K562 (cell line): ENCODE measurements around the gene FRYL. TPM values are rescaled to one million over a fixed set of nuclear protein-coding genes. Genes with fewer than 3 reads are reported as not detected.

Source experiments
- C11orf30 ChIP-seq: fragments of 450-650 bp; IDR thresholded peaks from 2 replicates; pipeline ENCODE4 v1.6.1; 2016; ENCODE audit warnings: low read depth, mild to moderate bottlenecking
- CCNT2 ChIP-seq: IDR thresholded peaks from 2 replicates; pipeline ENCODE4 v1.6.1; 2011; ENCODE audit warnings: borderline replicate concordance, low read depth, mild to moderate bottlenecking, moderate library complexity, mixed read lengths, low read length; ENCODE audit not compliant: insufficient read length; ENCODE audit errors: extremely low read depth
- CHD1 ChIP-seq: fragments of 200-600 bp; sonication (generic); IDR thresholded peaks from one replicate; pipeline ENCODE4 v1.6.1; 2012; ENCODE audit warnings: mild to moderate bottlenecking, moderate library complexity, low read length, inconsistent platforms
- CSDE1 ChIP-seq, 2 experiments: fragments of 450-650 bp; IDR thresholded peaks; 2 replicates each; pipeline ENCODE4 v1.6.1; 2016; ENCODE audit warnings: mild to moderate bottlenecking in 1 of 2
- CXXC5 ChIP-seq: fragments of 250-450 bp; sonication (Bioruptor Pico); IDR thresholded peaks from 2 replicates; pipeline ENCODE4 v1.8.0; 2022; ENCODE audit warnings: inconsistent platforms, mild to moderate bottlenecking, moderate library complexity
- DPF2 ChIP-seq: fragments of 450-650 bp; IDR thresholded peaks from 2 replicates; pipeline ENCODE4 v1.6.1; 2016
- E2F3 ChIP-seq: fragments of 250-450 bp; sonication (Bioruptor Pico); IDR thresholded peaks from 2 replicates; pipeline ENCODE4 v1.4.0; 2020; ENCODE audit warnings: mild to moderate bottlenecking
- ELF4 ChIP-seq: fragments of 450-650 bp; formaldehyde crosslinking; IDR thresholded peaks from 2 replicates; pipeline ENCODE4 v1.4.0; 2022; ENCODE audit warnings: missing genetic modification characterization
- FOXK1 ChIP-seq: sonication (generic); formaldehyde crosslinking; IDR thresholded peaks from 2 replicates; pipeline ENCODE4 v1.8.0; 2022; ENCODE audit warnings: missing genetic modification reagents, mild to moderate bottlenecking, borderline replicate concordance
- FOXO4 ChIP-seq: fragments of 450-650 bp; formaldehyde crosslinking; IDR thresholded peaks from 2 replicates; pipeline ENCODE4 v1.4.0; 2020; ENCODE audit warnings: mild to moderate bottlenecking, moderate library complexity
- NFE2L1 ChIP-seq: fragments of 450-650 bp; IDR thresholded peaks from 2 replicates; pipeline ENCODE4 v1.6.1; 2016; ENCODE audit warnings: missing genetic modification characterization, low read depth, mild to moderate bottlenecking, missing compliant biosample characterization, moderate library complexity, borderline replicate concordance
- NR1H2 ChIP-seq: sonication (generic); formaldehyde crosslinking; IDR thresholded peaks from 2 replicates; pipeline ENCODE4 v1.4.0; 2020; ENCODE audit warnings: mild to moderate bottlenecking, missing genetic modification reagents
- NRF1 ChIP-seq, 2 experiments: fragments of 450-650 bp; IDR thresholded peaks in 1 of 2; conservative IDR thresholded peaks in 1 of 2; 2 replicates each; pipeline ENCODE4 v1.6.1; 2014; ENCODE audit warnings: mild to moderate bottlenecking in 2 of 2
- NUFIP1 ChIP-seq: fragments of 450-650 bp; IDR thresholded peaks from 2 replicates; pipeline ENCODE4 v1.6.1; 2018; ENCODE audit not compliant: partially characterized antibody
- PHB2 ChIP-seq: fragments of 450-650 bp; IDR thresholded peaks from 2 replicates; pipeline ENCODE4 v1.6.1; 2017; ENCODE audit warnings: low read depth
- RAD51 ChIP-seq: fragments of 450-650 bp; IDR thresholded peaks from 2 replicates; pipeline ENCODE4 v1.7.1; 2016; ENCODE audit warnings: low read depth, mild to moderate bottlenecking, borderline replicate concordance
- SIN3A ChIP-seq, 2 experiments: fragments of 150-350 bp in 1 of 2; IDR thresholded peaks; 2 replicates each; pipeline ENCODE4 v1.6.1; 2011 to 2016; ENCODE audit warnings: borderline replicate concordance in 2 of 2, low read depth in 2 of 2, low read length in 2 of 2, mild to moderate bottlenecking in 2 of 2, moderate library complexity in 2 of 2; ENCODE audit not compliant: control insufficient read depth in 1 of 2
- SRSF9 ChIP-seq: fragments of 200-400 bp; formaldehyde crosslinking; IDR thresholded peaks from 2 replicates; pipeline ENCODE4 v1.6.1; 2017; ENCODE audit warnings: low read depth, low read length, borderline replicate concordance
- TARDBP ChIP-seq: fragments of 450-650 bp; IDR thresholded peaks from 2 replicates; pipeline ENCODE4 v1.6.1; 2016
- ZNF277 ChIP-seq: fragments of 250-450 bp; sonication (Bioruptor Pico); IDR thresholded peaks from 2 replicates; pipeline ENCODE4 v1.8.0; 2022; ENCODE audit warnings: inconsistent platforms, mild to moderate bottlenecking, moderate library complexity, borderline replicate concordance
- ZNF384 ChIP-seq: IDR thresholded peaks from 2 replicates; pipeline ENCODE4 v1.6.1; 2012; ENCODE audit warnings: low read depth, low read length, improper control_type of control experiment
- ZNF75A ChIP-seq: fragments of 450-650 bp; formaldehyde crosslinking; IDR thresholded peaks from 2 replicates; pipeline ENCODE4 v1.4.0; 2020; ENCODE audit warnings: mild to moderate bottlenecking
- ZNF76 ChIP-seq: fragments of 250-450 bp; sonication (Bioruptor Pico); IDR thresholded peaks from 2 replicates; pipeline ENCODE4 v1.4.0; 2020; ENCODE audit warnings: mild to moderate bottlenecking, moderate library complexity, borderline replicate concordance
- polyA plus RNA-seq, 8 experiments: library from polyadenylated mRNA; depleted of rRNA in 4 of 8; stranded (reverse) in 5 of 8; unstranded in 3 of 8; fragments of >200 nt; fragmentation: Nextera tagmentation in 2 of 8; fragmentation: Illumina TruSeq in 1 of 8; extraction: Ambion mirVana in 2 of 8; extraction: Trizol in 1 of 8; gene quantifications; 2 replicates each; pipeline versions ENCODE4 v1.2.1 to v1.2.3, GENCODE V29; 2011 to 2014; ENCODE audit warnings: inconsistent platforms in 1 of 8, missing spikeins in 1 of 8
- total RNA-seq, 7 experiments: library from RNA; depleted of rRNA in 6 of 7; stranded (reverse); fragments of >200 nt in 6 of 7; fragmentation: Illumina TruSeq in 2 of 7; extraction: Trizol in 2 of 7; gene quantifications; 2 replicates each; pipeline versions ENCODE4 v1.2.1 to v1.2.3, GENCODE V29; 2011 to 2021; ENCODE audit warnings: low replicate concordance in 1 of 7
- TF ChIP-seq, protein P1 (sequence below): sonication (generic); formaldehyde crosslinking; IDR thresholded peaks from 2 replicates; pipeline ENCODE4 v1.8.1; 2022; ENCODE audit warnings: missing genetic modification reagents
- TF ChIP-seq, protein P2 (sequence below), 3 experiments: fragments of 200-800 bp in 1 of 3; sonication (Bioruptor generic) in 1 of 3; sonication (generic) in 1 of 3; formaldehyde crosslinking in 1 of 3; IDR thresholded peaks; 2 replicates each; pipeline versions ENCODE4 v1.6.1 to v1.8.0; 2016 to 2022; ENCODE audit warnings: mild to moderate bottlenecking in 2 of 3, missing compliant biosample characterization in 2 of 3, missing genetic modification characterization in 2 of 3, missing genetic modification reagents in 1 of 3

FRYL gene
- total and polyA plus RNA-seq, 9 of the 15 experiments (the other 6 are each of a cell fraction or from before 2014, with no cell fraction given), result 7.2 to 34.9 (median 15.9) TPM

DNA sequence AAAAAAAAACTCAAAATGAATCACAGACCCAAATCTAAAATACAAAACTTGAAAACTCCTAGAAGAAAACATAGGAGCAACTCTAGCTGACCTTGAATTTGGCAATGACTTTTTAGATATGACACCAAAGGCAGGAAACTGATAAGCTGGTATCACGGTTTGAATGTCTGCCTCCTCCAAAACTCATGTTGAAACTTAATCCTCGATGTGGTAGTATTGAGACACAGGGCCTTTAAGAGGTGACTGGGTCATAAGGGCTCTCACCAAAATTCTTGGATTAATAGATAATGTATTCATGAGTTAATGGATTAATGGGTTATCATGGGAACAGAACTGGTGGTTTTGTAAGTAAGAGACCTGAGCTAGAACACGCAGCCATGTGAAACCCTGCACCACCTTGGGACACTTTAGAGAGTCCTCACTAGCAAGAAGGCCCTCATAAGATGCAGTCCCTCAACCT is 40.5 kb downstream of the FRYL start (continued):
- TF ChIP-seq FOXO4 (no peak), CXXC5 (no peak), ZNF76 (no peak), NUFIP1 (no peak), ELF4 (CRISPR knock-in tag) (no peak), FOXK1 (CRISPR knock-in tag) (no peak), NFE2L1 (tag) (no peak), CCNT2 (no peak), PHB2 (no peak), E2F3 (no peak), TARDBP (no peak), SRSF9 (no peak), SIN3A (IDR thresholded peaks at IDR 0.05; ENCODE audit: borderline replicate concordance in 2 of 2, control insufficient read depth in 1 of 2, low read depth in 2 of 2, low read length in 2 of 2) (no peak), CSDE1 (IDR thresholded peaks at IDR 0.05) (no peak), RAD51 (no peak), C11orf30 (no peak), NR1H2 (CRISPR knock-in tag) (no peak), ZNF277 (CRISPR knock-in tag) (no peak), NRF1 (conservative IDR thresholded peaks at IDR 0.05 in 1 of 2, IDR thresholded peaks at IDR 0.05 in 1 of 2) (no peak), CHD1 (no peak), ZNF384 (no peak), DPF2 (peak; percentile 82), ZNF75A (CRISPR knock-in tag) (no peak)
- TF ChIP-seq, protein P1, sequence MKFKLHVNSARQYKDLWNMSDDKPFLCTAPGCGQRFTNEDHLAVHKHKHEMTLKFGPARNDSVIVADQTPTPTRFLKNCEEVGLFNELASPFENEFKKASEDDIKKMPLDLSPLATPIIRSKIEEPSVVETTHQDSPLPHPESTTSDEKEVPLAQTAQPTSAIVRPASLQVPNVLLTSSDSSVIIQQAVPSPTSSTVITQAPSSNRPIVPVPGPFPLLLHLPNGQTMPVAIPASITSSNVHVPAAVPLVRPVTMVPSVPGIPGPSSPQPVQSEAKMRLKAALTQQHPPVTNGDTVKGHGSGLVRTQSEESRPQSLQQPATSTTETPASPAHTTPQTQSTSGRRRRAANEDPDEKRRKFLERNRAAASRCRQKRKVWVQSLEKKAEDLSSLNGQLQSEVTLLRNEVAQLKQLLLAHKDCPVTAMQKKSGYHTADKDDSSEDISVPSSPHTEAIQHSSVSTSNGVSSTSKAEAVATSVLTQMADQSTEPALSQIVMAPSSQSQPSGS (CRISPR knock-in tag), result no peak
- TF ChIP-seq, protein P2, sequence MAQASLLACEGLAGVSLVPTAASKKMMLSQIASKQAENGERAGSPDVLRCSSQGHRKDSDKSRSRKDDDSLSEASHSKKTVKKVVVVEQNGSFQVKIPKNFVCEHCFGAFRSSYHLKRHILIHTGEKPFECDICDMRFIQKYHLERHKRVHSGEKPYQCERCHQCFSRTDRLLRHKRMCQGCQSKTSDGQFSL (CRISPR knock-in tag; IDR thresholded peaks at IDR 0.05), result no peak
- TF ChIP-seq, protein P2 (tag; IDR thresholded peaks at IDR 0.05), result no peak
